SK-N-SH (cell line): ENCODE data around the gene CPED1. TPM values are rescaled to one million over a fixed set of nuclear protein-coding genes. Genes with fewer than 3 reads are reported as not detected.
A peak's percentile ranks its signal among the peaks of the same experiment; 100 is the strongest.

Experiments
- CTCF ChIA-PET: fragments of 300-600, 350-600 bp; formaldehyde crosslinking; extraction: SDS; loops from one replicate; lab custom pipeline; 2021; lab: Yijun Ruan, JAX
- POLR2A ChIA-PET: fragments of 350-600 bp; sonication (Branson Sonifier 250); formaldehyde crosslinking; extraction: SDS; loops from one replicate; lab custom pipeline; 2020; ENCODE audit warnings: antibody characterized with exemption, inconsistent platforms; lab: Yijun Ruan, JAX
- DNase-seq: peaks from one replicate; pipeline ENCODE4 v3.0.0; 2012
- H2AFZ ChIP-seq: fragments of 200-600 bp; sonication (generic); 2 replicates; pipeline ENCODE4 v1.8.1; 2016; ENCODE audit warnings: antibody characterized with exemption, mild to moderate bottlenecking, low read depth
- H3F3A ChIP-seq: fragments of 200-600 bp; sonication (generic); replicated peaks from 2 replicates; pipeline ENCODE3; 2016; ENCODE audit warnings: antibody characterized with exemption, mild to moderate bottlenecking; ENCODE audit not compliant: insufficient read depth
- H3K27ac ChIP-seq, 2 experiments: fragments of 200-500 bp in 1 of 2; fragments of 200-600 bp in 1 of 2; sonication (Bioruptor generic) in 1 of 2; sonication (generic), shearing (Covaris generic) in 1 of 2; 2 replicates each; pipeline versions ENCODE4 v1.5.1 to v1.6.1; 2014 to 2016; ENCODE audit warnings: low read depth in 2 of 2, inconsistent platforms in 1 of 2, low read length in 1 of 2, mild to moderate bottlenecking in 1 of 2, mixed read lengths in 1 of 2
- H3K27me3 ChIP-seq: fragments of 200-600 bp; sonication (generic), shearing (Covaris generic); 2 replicates; pipeline ENCODE4 v1.6.1; 2016; ENCODE audit warnings: mixed run types; ENCODE audit not compliant: insufficient read depth
- H3K36me3 ChIP-seq, 2 experiments: fragments of 200-500 bp in 1 of 2; fragments of 200-600 bp in 1 of 2; sonication (Bioruptor generic) in 1 of 2; sonication (generic) in 1 of 2; replicated peaks in 1 of 2; 2 replicates each; pipeline versions ENCODE3 to v1.5.1; 2014 to 2016; ENCODE audit warnings: low read length in 1 of 2, mild to moderate bottlenecking in 1 of 2; ENCODE audit not compliant: insufficient read depth in 2 of 2, control insufficient read depth in 1 of 2
- H3K4me1 ChIP-seq, 2 experiments: fragments of 200-500 bp in 1 of 2; fragments of 200-600 bp in 1 of 2; sonication (Bioruptor generic) in 1 of 2; sonication (generic), shearing (Covaris generic) in 1 of 2; 2 replicates each; pipeline versions ENCODE4 v1.5.1 to v1.6.1; 2014 to 2016; ENCODE audit warnings: low read depth in 1 of 2, low read length in 1 of 2, mixed run types in 1 of 2; ENCODE audit not compliant: insufficient read depth in 2 of 2, control insufficient read depth in 1 of 2
- H3K4me2 ChIP-seq: fragments of 200-600 bp; sonication (generic), shearing (Covaris generic); 2 replicates; pipeline ENCODE4 v1.6.1; 2017; ENCODE audit warnings: mixed run types
- H3K4me3 ChIP-seq, 2 experiments: fragments of 200-500 bp in 1 of 2; fragments of 200-600 bp in 1 of 2; sonication (Bioruptor generic) in 1 of 2; sonication (generic), shearing (Covaris generic) in 1 of 2; 2 replicates each; pipeline versions ENCODE4 v1.5.1 to v1.8.1; 2014 to 2016; ENCODE audit warnings: low read depth in 2 of 2, inconsistent platforms in 1 of 2, low read length in 1 of 2, mild to moderate bottlenecking in 1 of 2, mixed read lengths in 1 of 2, moderate library complexity in 1 of 2
- H3K79me2 ChIP-seq: fragments of 200-600 bp; sonication (generic); 2 replicates; pipeline ENCODE4 v1.8.1; 2017; ENCODE audit warnings: mild to moderate bottlenecking; ENCODE audit not compliant: insufficient read depth
- H3K9ac ChIP-seq: fragments of 200-600 bp; sonication (generic); 2 replicates; pipeline ENCODE4 v1.6.1; 2017; ENCODE audit warnings: mixed run types
- H3K9me2 ChIP-seq: fragments of 200-600 bp; sonication (generic); 2 replicates; pipeline ENCODE4 v1.6.1; 2017; ENCODE audit warnings: mixed run types
- H3K9me3 ChIP-seq: fragments of 200-600 bp; sonication (generic); 2 replicates; pipeline ENCODE4 v1.6.1; 2017; ENCODE audit warnings: mixed run types, mild to moderate bottlenecking, moderate library complexity
- H4K20me1 ChIP-seq: fragments of 200-600 bp; sonication (generic); 2 replicates; pipeline ENCODE4 v1.6.1; 2017; ENCODE audit warnings: mild to moderate bottlenecking, mixed run types; ENCODE audit not compliant: insufficient read depth
- CHD2 ChIP-seq: fragments of 150-350 bp; IDR thresholded peaks from 2 replicates; pipeline ENCODE4 v1.6.1; 2018; ENCODE audit warnings: low read length; ENCODE audit not compliant: partially characterized antibody
- EP300 ChIP-seq, 2 experiments: IDR thresholded peaks; 2 replicates each; pipeline versions ENCODE4 v1.4.0 to v1.6.1; 2012; ENCODE audit warnings: borderline replicate concordance in 1 of 2, low read depth in 1 of 2, low read length in 1 of 2
- FOXJ3 ChIP-seq: sonication (generic); formaldehyde crosslinking; IDR thresholded peaks from 2 replicates; pipeline ENCODE4 v1.5.1; 2020; ENCODE audit warnings: mild to moderate bottlenecking, missing genetic modification reagents
- MXI1 ChIP-seq: IDR thresholded peaks from 2 replicates; pipeline ENCODE4 v1.6.1; 2012; ENCODE audit warnings: mild to moderate bottlenecking, low read depth, low read length, improper control_type of control experiment
- NRF1 ChIP-seq: IDR thresholded peaks from 2 replicates; pipeline ENCODE4 v1.6.1; 2012; ENCODE audit warnings: low read depth, mild to moderate bottlenecking, low read length
- RAD21 ChIP-seq: IDR thresholded peaks from 2 replicates; pipeline ENCODE4 v1.6.1; 2012; ENCODE audit warnings: mild to moderate bottlenecking, low read length
- RCOR1 ChIP-seq: fragments of 150-350 bp; IDR thresholded peaks from 2 replicates; pipeline ENCODE4 v1.6.1; 2017; ENCODE audit warnings: antibody characterized with exemption, low read length
- WGBS: methylation state at CpG from one replicate; pipeline ENCODE4 v1.1.6; 2017; ENCODE audit warnings: low lambda C conversion rate; 5-methylcytosine and 5-hydroxymethylcytosine counted together
- polyA plus RNA-seq, 3 experiments: library from polyadenylated mRNA; depleted of rRNA; stranded (reverse); fragments of >200 nt; gene quantifications; 2 replicates each; pipeline ENCODE4 v1.2.3, GENCODE V29; 2012

Gene CPED1
- polyA plus RNA-seq, 1 of the 3 experiments (the other 2 are of a cell fraction): 4.4 TPM

DNA sequence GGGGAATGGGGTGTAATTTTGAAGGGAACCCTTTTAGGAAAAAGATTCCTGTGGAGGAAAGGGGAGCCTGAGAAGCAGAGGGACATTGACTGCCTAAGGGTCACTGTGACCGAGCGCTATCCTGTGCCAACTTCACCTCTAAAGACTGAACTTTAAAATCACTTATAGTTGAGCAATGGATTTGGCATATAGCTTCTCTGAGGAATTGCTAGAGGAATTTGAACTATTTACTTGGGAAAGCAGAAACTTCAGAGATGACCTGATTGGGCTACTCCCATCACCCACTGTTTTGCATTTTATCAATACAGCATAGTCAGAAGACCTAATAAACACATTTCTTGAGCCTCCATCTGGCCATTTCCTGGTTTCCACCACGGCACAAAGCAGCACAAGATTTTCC lies 316.6 kb downstream of the CPED1 start:
- H2AFZ ChIP-seq: no peak overlapping the region
- H3K27me3 ChIP-seq: no peaks in the 10 kb centered on the region
- peak overlapping the region in 1 of 2 experiments; percentile 94; a peak in 2 of 4 replicates for H3K27ac ChIP-seq
- H3K9me2 ChIP-seq: no peaks in the 10 kb centered on the region
- WGBS: 83% methylated on average over 3 of the region's 3 CpGs
- CTCF ChIA-PET: interaction anchor here (0.6 to 2.1 kb wide), 8 partner anchors 19 to 224 kb away, joined by 3 to 8 read pairs (median 3); no protein-coding TSS in a partner anchor
- H4K20me1 ChIP-seq: no peaks in the 10 kb centered on the region
- H3K4me1 ChIP-seq: peaks cover 0 to 47% of the 10 kb centered on the region in 2 experiments; a peak in 2 of 4 replicates
- DNase-seq: no peak
- POLR2A ChIA-PET: no interaction called here
- no peaks in the 10 kb centered on the region for H3F3A ChIP-seq
- H3K79me2 ChIP-seq: no peaks in the 10 kb centered on the region
- H3K36me3 ChIP-seq: no peaks in the 10 kb centered on the region
- 0 out of 2 replicates have a peak, but pooled peaks cover under 1% of the 10 kb centered on the region for H3K9me3 ChIP-seq
- no peak overlapping the region for H3K9ac ChIP-seq
- H3K4me2 ChIP-seq: no peak overlapping the region
- no peak for TF ChIP-seq FOXJ3 (CRISPR knock-in tag)
- no peak overlapping the region for H3K4me3 ChIP-seq

DNA sequence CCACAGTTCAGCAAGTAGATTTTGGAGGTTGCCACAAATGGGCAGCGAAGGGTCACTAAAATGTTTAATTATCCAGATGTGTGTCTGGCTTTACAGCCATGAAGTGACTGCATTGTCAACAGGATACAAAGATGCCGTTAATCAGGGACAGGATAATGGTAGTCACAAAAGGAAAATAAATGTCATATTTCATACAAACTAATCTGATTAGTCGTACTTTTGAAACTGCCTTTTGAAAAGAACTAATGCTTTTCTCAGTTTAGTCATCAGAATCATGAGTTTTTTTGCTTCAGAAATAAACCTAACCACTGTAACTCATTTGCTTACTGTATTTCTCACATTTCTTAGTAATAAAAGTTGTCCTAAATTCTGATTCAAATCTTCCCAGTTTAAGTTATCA lies 318.1 kb downstream of the CPED1 start:
- POLR2A ChIA-PET: no interaction called here
- Histone ChIP-seq H2AFZ (no peak overlapping the region), H3K4me1 (peaks cover 0 to 42% of the 10 kb centered on the region in 2 experiments; a peak in 2 of 4 replicates)
- TF ChIP-seq FOXJ3 (CRISPR knock-in tag): no peak
- TF ChIP-seq RCOR1: peak; percentile 13; the same call in 1 of the 2 replicates
- TF ChIP-seq CHD2: peak; percentile 69
- peak; percentile 27; the same call in 1 of the 2 replicates for TF ChIP-seq RAD21
- peak in 1 of 2 experiments; percentile 87; a peak in 2 of 4 replicates for TF ChIP-seq EP300 (IDR thresholded peaks at IDR 0.05; ENCODE audit: borderline replicate concordance in 1 of 2, low read depth in 1 of 2, low read length in 1 of 2)
- TF ChIP-seq NRF1: no peak
- TF ChIP-seq, all 33 proteins: peak for 4
- Histone ChIP-seq H3K79me2 (no peaks in the 10 kb centered on the region), H3K9ac (no peak overlapping the region), H3K9me3 (peaks cover 8% of the 10 kb centered on the region; the same call in 1 of the 2 replicates), H3K36me3 (no peaks in the 10 kb centered on the region), H3K9me2 (no peaks in the 10 kb centered on the region), H3K27me3 (no peaks in the 10 kb centered on the region), H3K27ac (peak overlapping the region in 1 of 2 experiments; percentile 94; a peak in 2 of 4 replicates), H4K20me1 (no peaks in the 10 kb centered on the region), H3F3A (no peaks in the 10 kb centered on the region), H3K4me3 (no peak overlapping the region), H3K4me2 (no peak overlapping the region)
- DNase-seq: no peak
- CTCF ChIA-PET: interaction anchor here (0.8 to 2.7 kb wide), 4 partner anchors 23 to 500 kb away, joined by 3 to 11 read pairs (median 4); partner anchors contain the start of gene WNT16
- 14% methylated on average over 3 of the region's 3 CpGs for WGBS

DNA sequence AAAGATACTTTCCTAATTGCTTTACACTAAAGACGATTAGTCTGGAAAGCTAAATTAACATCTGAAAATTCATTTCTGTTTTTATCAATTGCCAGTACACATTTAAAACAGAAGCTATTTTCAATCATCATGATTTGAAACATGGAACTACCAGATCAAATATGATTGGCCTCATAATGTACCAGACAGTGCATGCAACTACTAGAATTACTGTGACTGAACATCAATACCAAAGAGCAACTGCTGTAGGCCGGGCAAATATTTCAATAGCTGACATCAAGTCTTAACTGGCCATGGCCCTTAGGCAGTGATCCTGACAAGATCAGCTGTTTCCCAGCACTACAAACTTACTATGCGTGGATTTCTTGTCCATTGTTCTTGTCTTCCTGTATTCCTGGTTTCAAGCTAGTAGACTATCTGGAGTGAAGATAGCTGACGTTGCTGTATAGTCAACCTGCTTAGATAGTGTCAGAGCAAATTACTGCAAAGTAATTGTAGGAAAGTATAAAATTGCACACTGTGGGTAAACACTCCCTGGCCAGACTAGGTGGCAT lies 318.6 kb downstream of the CPED1 start:
- Histone ChIP-seq H2AFZ (no peak overlapping the region), H3K4me1 (peaks cover 0 to 37% of the 10 kb centered on the region in 2 experiments; a peak in 2 of 4 replicates)
- TF ChIP-seq CHD2 (no peak), MXI1 (0 out of 2 replicates have a peak, but pooled peaks have one; percentile 10)
- TF ChIP-seq, all 33 proteins: peak for 1
- POLR2A ChIA-PET: interaction anchor here (0.8 kb wide), 1 partner anchor 131 kb away, joined by 3 read pairs; no protein-coding TSS in a partner anchor
- no peaks in the 10 kb centered on the region for H3K79me2 ChIP-seq
- no peaks in the 10 kb centered on the region for H3K9me2 ChIP-seq
- H4K20me1 ChIP-seq: no peaks in the 10 kb centered on the region
- H3K9me3 ChIP-seq: peaks cover 8% of the 10 kb centered on the region; the same call in 1 of the 2 replicates
- no peak overlapping the region for H3K4me3 ChIP-seq
- CTCF ChIA-PET: interaction anchor here (0.8 to 2.7 kb wide), 4 partner anchors 23 to 501 kb away, joined by 3 to 11 read pairs (median 4); partner anchors contain the start of gene WNT16
- no peaks in the 10 kb centered on the region for H3K27me3 ChIP-seq
- no peak overlapping the region for H3K4me2 ChIP-seq
- no peak for DNase-seq
- H3K27ac ChIP-seq: peak overlapping the region in 1 of 2 experiments; percentile 94; a peak in 2 of 4 replicates
- no peaks in the 10 kb centered on the region for H3F3A ChIP-seq
- WGBS: 44% methylated on average over 4 of the region's 4 CpGs
- no peaks in the 10 kb centered on the region for H3K36me3 ChIP-seq
- H3K9ac ChIP-seq: no peak overlapping the region
